ENCODE data around the gene LHX1.

- no peak for TF ChIP-seq NRF1 (conservative IDR thresholded peaks at IDR 0.05 in 1 of 2, IDR thresholded peaks at IDR 0.05 in 1 of 2)
- no peak for TF ChIP-seq ZSCAN29 (IDR thresholded peaks at IDR 0.05)
- TF ChIP-seq YBX1 (IDR thresholded peaks at IDR 0.05) = no peak
- TF ChIP-seq EZH2 (IDR thresholded peaks at IDR 0.05; ENCODE audit: borderline replicate concordance, low read depth, low read length) = no peak
- TF ChIP-seq SRF (CRISPR knock-in tag; IDR thresholded peaks at IDR 0.05) = no peak
- TF ChIP-seq CBFB (CRISPR knock-in tag; IDR thresholded peaks at IDR 0.05) = no peak
- TF ChIP-seq KDM1A (IDR thresholded peaks at IDR 0.05) = no peak
- no peak for TF ChIP-seq ZNF354B (CRISPR knock-in tag; IDR thresholded peaks at IDR 0.05)
- TF ChIP-seq TGIF2 (CRISPR knock-in tag; IDR thresholded peaks at IDR 0.05) = no peak
- TF ChIP-seq ZNF518B (CRISPR knock-in tag; IDR thresholded peaks at IDR 0.05) = no peak
- no peak for TF ChIP-seq ZBTB49 (CRISPR knock-in tag; IDR thresholded peaks at IDR 0.05; ENCODE audit: borderline replicate concordance)
- no peak for TF ChIP-seq SIX5 (IDR thresholded peaks at IDR 0.05; ENCODE audit: borderline replicate concordance in 1 of 2, insufficient read depth in 1 of 2, low read depth in 1 of 2, low read length in 2 of 2)
These were observed 5.4 kb downstream of the LHX1 start for GRCh38 chr17:36942631-36943125.
